H9 (cell line): ENCODE data around the gene PTGES2. TPM values are rescaled to one million over a fixed set of nuclear protein-coding genes. Genes with fewer than 3 reads are reported as not detected.

Experiments used
- DNase-seq: peaks from one replicate; pipeline ENCODE4 v3.0.0-alpha.2; 2017
- H2AFZ ChIP-seq: one replicate; pipeline ENCODE4 v1.6.1; 2013; ENCODE audit warnings: mild to moderate bottlenecking, low read length, control low read depth, moderate library complexity
- H2AK5ac ChIP-seq: 2 replicates; pipeline ENCODE4 v1.6.1; 2013; ENCODE audit warnings: low read length, control low read depth, mixed read lengths; ENCODE audit not compliant: insufficient read length
- H2BK120ac ChIP-seq: one replicate; pipeline ENCODE4 v1.6.1; 2013; ENCODE audit warnings: low read depth, mild to moderate bottlenecking, low read length, control low read depth, inconsistent platforms; ENCODE audit not compliant: poor library complexity, severe bottlenecking
- H2BK12ac ChIP-seq: 2 replicates; pipeline ENCODE4 v1.6.1; 2013; ENCODE audit warnings: low read length, control low read depth, mixed read lengths, low read depth; ENCODE audit not compliant: insufficient read length
- H2BK15ac ChIP-seq: 2 replicates; pipeline ENCODE4 v1.6.1; 2013; ENCODE audit warnings: low read depth, low read length, control low read depth
- H2BK20ac ChIP-seq: one replicate; pipeline ENCODE4 v1.6.1; 2013; ENCODE audit warnings: low read depth, mild to moderate bottlenecking, low read length, control low read depth, inconsistent platforms; ENCODE audit not compliant: poor library complexity, severe bottlenecking
- H2BK5ac ChIP-seq: 2 replicates; pipeline ENCODE4 v1.6.1; 2013; ENCODE audit warnings: low read length, control low read depth, mixed read lengths; ENCODE audit not compliant: insufficient read length
- H3K14ac ChIP-seq: 2 replicates; pipeline ENCODE4 v1.6.1; 2013; ENCODE audit warnings: low read length, control low read depth; ENCODE audit not compliant: insufficient read depth
- H3K18ac ChIP-seq: 2 replicates; pipeline ENCODE4 v1.6.1; 2013; ENCODE audit warnings: low read depth, mild to moderate bottlenecking, mixed read lengths, low read length, control low read depth; ENCODE audit not compliant: insufficient read length
- H3K23ac ChIP-seq: 2 replicates; pipeline ENCODE4 v1.6.1; 2013; ENCODE audit warnings: low read length, control low read depth, mixed read lengths, low read depth; ENCODE audit not compliant: insufficient read length
- H3K23me2 ChIP-seq: 2 replicates; pipeline ENCODE4 v1.6.1; 2013; ENCODE audit warnings: low read depth, mild to moderate bottlenecking, mixed read lengths, low read length, control low read depth; ENCODE audit not compliant: insufficient read length, poor library complexity, severe bottlenecking
- H3K27ac ChIP-seq: 2 replicates; pipeline ENCODE4 v1.5.1; 2013; ENCODE audit warnings: low read length, control low read depth, mixed read lengths, low read depth; ENCODE audit not compliant: insufficient read length
- H3K27me3 ChIP-seq: 2 replicates; pipeline ENCODE4 v1.6.1; 2013; ENCODE audit warnings: low read length, control low read depth, inconsistent platforms; ENCODE audit not compliant: insufficient read depth
- H3K4ac ChIP-seq: 2 replicates; pipeline ENCODE4 v1.6.1; 2013; ENCODE audit warnings: low read depth, mild to moderate bottlenecking, control low read depth, inconsistent platforms, low read length, moderate library complexity
- H3K4me1 ChIP-seq: 2 replicates; pipeline ENCODE4 v1.6.1; 2013; ENCODE audit warnings: low read length, control low read depth, inconsistent platforms; ENCODE audit not compliant: insufficient read depth
- H3K4me2 ChIP-seq: 2 replicates; pipeline ENCODE4 v1.6.1; 2013; ENCODE audit warnings: low read length, control low read depth, mixed read lengths; ENCODE audit not compliant: insufficient read length, insufficient read depth
- H3K56ac ChIP-seq: 2 replicates; pipeline ENCODE4 v1.6.1; 2013; ENCODE audit warnings: low read depth, mild to moderate bottlenecking, mixed read lengths, low read length, control low read depth; ENCODE audit not compliant: insufficient read length
- H3K79me1 ChIP-seq: 2 replicates; pipeline ENCODE4 v1.6.1; 2013; ENCODE audit warnings: low read depth, mild to moderate bottlenecking, moderate library complexity, low read length, control low read depth, inconsistent platforms; ENCODE audit not compliant: insufficient read depth, poor library complexity, severe bottlenecking
- H3K79me2 ChIP-seq: 2 replicates; pipeline ENCODE4 v1.6.1; 2013; ENCODE audit warnings: low read length, control low read depth, inconsistent platforms; ENCODE audit not compliant: insufficient read depth
- H3K9ac ChIP-seq: 2 replicates; pipeline ENCODE4 v1.6.1; 2013; ENCODE audit warnings: low read length, control low read depth, mixed read lengths; ENCODE audit not compliant: insufficient read length; ENCODE audit errors: extremely low read depth
- H3K9me3 ChIP-seq: one replicate; pipeline ENCODE4 v1.6.1; 2013; ENCODE audit warnings: low read depth, low read length, inconsistent platforms; ENCODE audit not compliant: control insufficient read depth
- H3T11ph ChIP-seq: one replicate; pipeline ENCODE4 v1.6.1; 2013; ENCODE audit warnings: mild to moderate bottlenecking, low read length, control low read depth, inconsistent platforms
- H4K20me1 ChIP-seq: one replicate; pipeline ENCODE4 v1.6.1; 2013; ENCODE audit not compliant: control insufficient read depth, insufficient read length, insufficient read depth
- H4K5ac ChIP-seq: 2 replicates; pipeline ENCODE4 v1.6.1; 2013; ENCODE audit warnings: low read depth, mild to moderate bottlenecking, mixed read lengths, low read length, control low read depth; ENCODE audit not compliant: insufficient read length
- H4K8ac ChIP-seq: replicated peaks from 2 replicates; pipeline ENCODE4 v1.6.1; 2013; ENCODE audit warnings: low read length, control low read depth, mixed read lengths, low read depth; ENCODE audit not compliant: insufficient read length
- H4K91ac ChIP-seq: 2 replicates; pipeline ENCODE4 v1.6.1; 2013; ENCODE audit warnings: low read depth, mild to moderate bottlenecking, moderate library complexity, mixed read lengths, low read length, control low read depth; ENCODE audit not compliant: insufficient read length
- H3K27ac Mint-ChIP-seq, 3 experiments: 2 replicates in 2 of 3; 3 replicates in 1 of 3; pipeline ENCODE4 v1.8.0; 2020 to 2021; ENCODE audit warnings: mixed read lengths in 3 of 3, mild to moderate bottlenecking in 1 of 3, moderate library complexity in 1 of 3
- H3K27me3 Mint-ChIP-seq: 2 replicates; pipeline ENCODE4 v1.8.0; 2021; ENCODE audit warnings: low read depth, mild to moderate bottlenecking, moderate library complexity, mixed read lengths
- H3K36me3 Mint-ChIP-seq, 3 experiments: 2 replicates in 2 of 3; 3 replicates in 1 of 3; pipeline ENCODE4 v1.8.0; 2020 to 2021; ENCODE audit warnings: low read depth in 3 of 3, mixed read lengths in 3 of 3; ENCODE audit not compliant: insufficient read depth in 1 of 3
- H3K4me1 Mint-ChIP-seq, 2 experiments: 2 replicates each; pipeline ENCODE4 v1.8.0; 2020; ENCODE audit warnings: mixed read lengths in 2 of 2
- H3K4me3 Mint-ChIP-seq, 2 experiments: 2 replicates in 1 of 2; 3 replicates in 1 of 2; pipeline ENCODE4 v1.8.0; 2020 to 2021; ENCODE audit warnings: mild to moderate bottlenecking in 2 of 2, mixed read lengths in 2 of 2, moderate library complexity in 1 of 2
- H3K9me3 Mint-ChIP-seq, 2 experiments: 2 replicates in 1 of 2; 3 replicates in 1 of 2; pipeline ENCODE4 v1.8.0; 2020; ENCODE audit warnings: mild to moderate bottlenecking in 2 of 2, mixed read lengths in 2 of 2, moderate library complexity in 1 of 2
- CTCF ChIP-seq: fragments of 200-600 bp; sonication (generic); conservative IDR thresholded peaks from 3 replicates; pipeline ENCODE4 v1.8.0; 2021; ENCODE audit warnings: antibody characterized with exemption, mild to moderate bottlenecking
- WGBS: extraction: QIAGEN DNeasy Blood & Tissue Kit; methylation state at CpG from one replicate; pipeline ENCODE4 v1.1.7; 2013; ENCODE audit warnings: missing lambda C conversion rate, low lambda C conversion rate, mixed read lengths; ENCODE audit not compliant: insufficient read length; ENCODE audit errors: extremely low coverage; 5-methylcytosine and 5-hydroxymethylcytosine counted together
- total RNA-seq: library from RNA; stranded (reverse); gene quantifications from 2 replicates; pipeline ENCODE4 v1.2.1, GENCODE V29; 2021

PTGES2 gene
- total RNA-seq, 1 experiment from 2014 or later, result 63.9 TPM

- Histone ChIP-seq H2BK20ac (no peak overlapping the region), H2AK5ac (no peak overlapping the region), H3K23ac (no peak overlapping the region), H3K23me2 (no peaks in the 10 kb centered on the region), H3K4ac (no peak overlapping the region), H3K9me3 (no peaks in the 10 kb centered on the region), H3K4me1 (no peaks in the 10 kb centered on the region; the same call in 1 of the 2 replicates), H3K14ac (no peak overlapping the region), H3K18ac (no peak overlapping the region), H4K8ac (no peak overlapping the region), H3K9ac (no peak overlapping the region), H4K91ac (no peak overlapping the region), H3K27me3 (no peaks in the 10 kb centered on the region), H2BK15ac (no peak overlapping the region), H4K5ac (no peak overlapping the region), H4K20me1 (no peaks in the 10 kb centered on the region), H2BK12ac (no peak overlapping the region), H2BK5ac (no peak overlapping the region), H2BK120ac (no peak overlapping the region), H2AFZ (no peak overlapping the region), H3T11ph (no peak overlapping the region), H3K79me1 (no peaks in the 10 kb centered on the region), H3K4me2 (no peak overlapping the region), H3K79me2 (no peaks in the 10 kb centered on the region), H3K56ac (no peak overlapping the region), H3K27ac (no peak overlapping the region)
- no CpG with 5 or more reads among the region's 23 CpGs for WGBS
- TF ChIP-seq CTCF, result no peak
- Mint-ChIP-seq H3K27ac (no peak overlapping the region), H3K9me3 (no peaks in the 10 kb centered on the region), H3K4me3 (no peak overlapping the region), H3K36me3 (peaks cover 19 to 70% (median 52%) of the 10 kb centered on the region in 3 experiments; a peak in 6 of 7 replicates), H3K27me3 (no peaks in the 10 kb centered on the region), H3K4me1 (peaks cover 2 to 18% of the 10 kb centered on the region in 2 experiments)
- no peak for DNase-seq
These were observed 20.5 kb downstream of the PTGES2 start for GRCh38 chr9:128106940-128107467.
